Sigmoid colon (tissue), 4 donors: ENCODE data around the gene GTF3C1.

Experiments used
- CTCF ChIP-seq, 4 experiments: fragments of 450-650 bp in 3 of 4; fragments of 200-600 bp in 1 of 4; IDR thresholded peaks; one replicate each; pipeline ENCODE4 v1.5.1; 2016 to 2019; ENCODE audit warnings: antibody characterized with exemption in 4 of 4, mild to moderate bottlenecking in 3 of 4, moderate library complexity in 2 of 4
- POLR2AphosphoS5 ChIP-seq, 4 donors: sonication (generic); formaldehyde crosslinking; IDR thresholded peaks; one replicate each; pipeline ENCODE4 v1.6.1; 2017; ENCODE audit warnings: antibody characterized with exemption in 4 of 4

- TF ChIP-seq CTCF (IDR thresholded peaks at IDR 0.05) (no peak), POLR2AphosphoS5 (IDR thresholded peaks at IDR 0.05) (no peak)
Measured at GRCh38 chr16:27424772-27425498, 124.8 kb downstream of the GTF3C1 start.
